Activated CD4-positive, alpha-beta T cell treated with anti-CD3 and anti-CD28 coated beads, Interleukin-2, amount 50 U/mL, for 4 hours (primary cell): ENCODE data around the gene FPGS.

Source experiments
- DNase-seq, 2 experiments: peaks; one replicate each; pipeline ENCODE4 v3.0.0-alpha.2; 2020

Gene FPGS

DNA sequence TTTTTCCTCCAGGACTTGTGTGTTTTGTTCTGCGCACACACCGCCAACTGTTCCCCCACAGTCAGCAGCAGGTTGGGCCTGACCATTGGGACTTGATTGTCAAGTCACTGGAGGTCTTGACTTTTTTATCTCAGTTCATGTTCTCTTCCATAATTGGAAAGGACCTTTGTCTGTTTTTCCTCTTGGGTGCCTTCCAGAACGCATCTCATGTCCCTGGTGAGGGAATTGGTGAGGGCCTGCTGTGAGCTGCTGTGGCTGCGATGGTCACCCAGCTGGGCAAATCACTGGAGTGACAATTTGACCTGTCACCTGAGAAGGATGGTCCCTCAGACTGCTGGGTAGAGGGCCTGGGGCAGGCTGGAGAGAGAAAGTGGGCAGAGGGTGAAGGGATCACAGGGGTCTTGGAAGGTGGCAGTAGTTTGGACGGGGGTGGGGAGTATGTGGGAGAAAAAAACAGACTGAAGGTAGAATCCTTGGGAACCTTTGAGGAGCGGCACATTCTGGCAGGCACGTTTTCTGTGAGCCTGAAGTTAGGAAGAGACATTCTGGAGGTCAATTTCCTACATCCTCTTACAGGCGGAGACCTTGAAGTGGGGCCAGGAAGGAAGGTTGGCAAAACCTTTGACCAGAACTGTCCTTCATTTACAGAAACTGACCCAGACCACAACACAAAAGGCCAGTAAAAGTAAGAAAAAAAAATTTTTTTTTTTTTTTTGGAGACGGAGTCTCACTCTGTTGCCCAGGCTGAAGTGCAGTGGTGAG is 12.4 kb upstream of the FPGS start:
- no peak for DNase-seq

DNA sequence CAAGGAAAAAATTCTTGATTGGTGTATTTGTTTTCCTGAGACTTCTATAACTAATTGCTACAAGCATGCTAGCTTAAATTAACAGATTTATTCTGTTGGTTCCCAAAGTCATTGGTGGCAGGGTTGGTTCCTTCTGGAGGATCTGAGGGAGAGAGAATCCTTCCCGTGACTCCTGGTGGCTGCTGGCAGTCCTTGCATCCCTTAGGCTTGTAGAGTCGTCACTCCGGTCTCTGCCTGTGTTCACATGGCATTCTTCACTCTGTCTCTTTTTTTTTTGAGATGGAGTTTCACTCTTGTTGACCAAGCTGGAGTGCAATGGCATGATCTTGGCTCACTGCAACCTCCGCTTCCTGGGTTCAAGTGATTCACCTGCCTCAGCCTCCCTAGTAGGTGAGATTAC is 11.6 kb upstream of the FPGS start:
- DNase-seq = no peak

DNA sequence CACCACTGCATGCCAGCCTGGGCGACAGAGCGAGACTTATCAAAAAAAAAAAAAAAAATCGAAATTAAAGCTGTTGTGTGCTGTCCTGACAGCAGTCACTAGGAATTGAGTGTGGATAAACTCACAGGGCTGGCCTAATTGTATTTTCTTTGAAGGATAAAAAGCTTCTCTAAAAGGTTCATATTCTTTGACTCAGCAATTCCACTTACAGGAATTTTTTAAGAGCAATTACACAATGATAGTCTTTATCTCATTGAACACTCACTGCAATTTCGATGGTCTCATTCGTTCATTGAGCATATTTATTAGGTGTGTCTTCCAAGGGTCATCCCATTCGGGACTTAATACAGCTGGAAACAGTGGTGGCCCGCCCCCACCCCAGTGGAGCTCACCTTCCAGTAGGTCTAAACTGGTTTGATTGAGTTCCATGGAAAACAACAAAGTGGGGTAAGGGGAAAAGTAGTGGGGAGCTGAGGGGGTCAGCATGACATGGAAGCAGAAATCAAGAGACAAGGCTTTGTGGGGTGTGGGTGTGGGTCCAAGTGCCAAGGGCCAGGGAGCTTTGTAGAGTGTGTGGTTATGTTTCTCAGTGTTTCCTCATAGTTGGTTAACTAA is 10.2 kb upstream of the FPGS start:
- no peak for DNase-seq

DNA sequence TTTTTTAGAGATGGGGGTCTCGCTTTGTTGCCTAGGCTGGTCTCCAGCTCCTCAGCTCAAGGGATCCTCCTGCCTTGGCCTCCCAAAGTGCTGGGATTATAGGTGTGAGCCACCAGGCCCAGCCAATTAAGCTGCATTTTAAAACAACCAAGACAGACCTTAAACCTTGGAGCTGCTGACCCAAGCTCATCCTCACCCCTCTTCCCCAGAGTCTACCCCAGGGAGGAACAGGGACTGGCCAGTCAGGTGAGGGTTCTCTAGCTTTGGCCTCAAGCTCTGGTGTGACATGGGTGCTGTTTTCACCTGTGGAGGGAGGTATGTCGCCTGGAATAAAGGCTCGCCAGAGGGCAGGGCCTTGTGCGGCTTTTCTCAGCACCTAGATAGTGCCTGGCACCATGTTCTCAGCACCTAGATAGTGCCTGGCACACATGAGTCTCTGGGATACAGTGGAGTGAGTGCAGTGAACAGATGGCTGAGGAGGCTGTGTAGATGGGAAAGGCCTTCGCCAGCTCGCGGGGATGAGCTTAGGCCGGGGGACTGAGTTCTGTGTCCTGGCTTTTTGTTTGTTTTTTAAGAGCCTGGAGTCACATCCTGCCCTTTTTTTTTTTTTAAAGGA is 9.5 kb upstream of the FPGS start:
- DNase-seq = no peak

DNA sequence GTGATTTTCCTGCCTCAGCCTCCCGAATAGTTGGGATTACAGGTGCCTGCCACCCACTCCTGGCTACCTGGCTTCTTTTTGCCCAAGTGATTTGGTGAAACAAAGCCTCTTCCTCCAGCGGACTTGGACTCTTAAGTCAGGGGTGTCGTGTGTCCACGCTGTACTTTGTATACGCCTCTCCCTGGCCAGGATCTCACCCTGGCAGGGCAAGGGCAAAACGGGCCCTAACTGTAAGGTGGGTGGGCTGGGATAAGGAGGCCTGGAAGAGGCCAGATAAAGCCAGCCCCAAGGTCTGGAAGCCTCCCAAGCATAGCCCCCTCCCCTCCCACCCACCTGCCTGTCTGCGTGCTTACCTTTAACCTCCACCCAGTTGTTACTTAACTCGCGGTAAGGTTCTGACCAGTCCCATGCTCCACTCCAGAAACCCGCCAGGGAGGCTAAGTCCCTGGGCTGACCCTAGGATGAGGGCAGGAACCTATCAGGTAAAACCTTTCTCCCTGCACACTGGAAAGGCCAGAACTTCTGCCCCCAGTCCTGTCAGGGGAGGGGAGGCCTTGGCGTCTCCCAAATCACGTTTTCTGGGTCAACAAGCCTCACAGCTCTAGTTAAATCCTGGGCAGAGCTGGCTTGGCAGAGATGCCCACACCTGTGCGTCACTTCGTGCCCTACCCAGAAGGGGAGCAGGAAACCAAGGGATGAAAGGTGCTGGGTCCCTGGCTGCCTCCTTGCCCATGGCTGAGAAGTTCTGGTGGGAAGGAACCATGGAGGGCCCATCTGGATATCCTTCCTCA is 8.5 kb upstream of the FPGS start:
- no peak for DNase-seq

DNA sequence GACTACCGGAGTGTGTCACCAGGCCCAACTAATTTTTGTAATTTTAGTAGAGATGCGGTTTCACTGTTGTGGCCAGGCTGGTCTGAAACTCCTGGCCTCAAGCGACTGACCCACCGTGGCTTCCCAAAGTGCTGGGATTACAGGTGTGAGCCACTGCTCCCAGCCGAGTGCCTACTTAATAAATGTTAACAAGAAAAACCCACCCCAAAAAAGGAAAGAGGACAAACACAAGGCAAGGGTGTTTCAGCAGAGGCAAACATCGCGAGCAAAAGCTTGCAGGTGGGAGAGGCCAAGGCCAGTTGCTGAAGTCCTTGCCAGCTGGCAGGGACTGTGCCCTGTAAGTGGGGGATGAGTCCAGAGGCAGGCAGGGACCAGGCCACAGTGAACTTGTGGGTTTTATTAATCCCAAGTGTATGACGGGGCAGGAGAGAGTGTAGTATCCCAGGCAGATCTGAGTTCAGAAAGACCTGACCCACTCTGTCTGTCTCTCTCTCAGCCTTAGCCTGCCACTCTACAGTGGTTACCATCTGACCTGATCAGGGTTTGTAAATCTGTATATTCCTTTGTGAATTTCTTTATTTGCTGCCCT is 6.4 kb upstream of the FPGS start:
- DNase-seq = no peak

DNA sequence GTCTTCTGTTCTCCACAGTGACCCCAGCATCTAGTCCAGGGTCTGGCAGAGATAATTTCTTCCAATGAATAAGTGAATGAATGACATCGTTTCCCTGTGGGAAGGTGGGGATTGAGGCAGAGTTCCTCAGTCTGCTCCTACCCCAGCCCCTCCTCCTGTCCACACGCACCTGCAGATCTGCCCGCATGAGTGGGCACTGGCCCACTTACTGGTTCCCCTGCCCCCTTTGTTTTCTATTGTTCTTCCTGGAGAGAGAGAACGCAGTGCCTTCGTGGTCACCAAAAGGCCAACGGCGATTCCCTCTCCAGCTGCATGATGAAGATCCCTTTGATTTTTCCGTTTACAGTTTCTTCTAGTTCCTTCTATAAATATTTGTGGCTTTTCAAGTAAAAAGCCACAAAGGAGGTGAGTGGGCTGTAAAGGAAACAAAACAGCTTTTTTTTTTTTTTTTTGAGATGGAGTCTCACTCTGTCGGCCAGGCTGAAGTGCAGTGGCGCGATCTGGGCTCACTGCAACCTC is 5.8 kb upstream of the FPGS start:
- DNase-seq = no peak

DNA sequence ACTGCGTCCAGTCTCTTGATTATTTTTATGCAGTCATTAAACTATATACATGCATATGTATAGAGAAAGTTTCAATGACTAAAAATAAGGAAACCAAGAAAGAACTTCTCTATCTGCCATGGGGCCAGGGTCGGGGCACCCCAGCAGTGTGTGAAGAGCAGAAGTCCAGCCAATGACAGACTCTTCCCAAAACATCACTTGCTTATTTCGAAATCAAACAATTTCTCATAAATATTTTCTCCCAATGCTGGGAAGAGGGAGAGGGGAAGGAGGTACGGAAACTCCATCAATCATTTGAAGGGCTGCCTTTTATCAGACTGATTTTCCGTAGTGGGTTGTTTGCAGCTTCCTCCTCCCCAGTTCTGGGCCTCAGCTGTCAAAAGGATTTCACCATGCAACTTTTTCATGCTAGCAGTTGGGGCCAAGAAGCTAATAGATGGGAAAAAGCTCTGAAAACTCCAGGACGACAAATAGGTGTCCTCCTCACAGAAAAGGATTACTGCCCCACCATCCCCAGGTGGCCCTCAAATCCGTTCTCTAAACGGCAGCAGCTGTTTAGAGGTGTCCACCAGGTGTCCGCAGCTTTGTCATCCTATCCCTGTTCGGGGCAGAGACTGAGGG is 617 bp upstream of the FPGS start:
- no peak for DNase-seq

DNA sequence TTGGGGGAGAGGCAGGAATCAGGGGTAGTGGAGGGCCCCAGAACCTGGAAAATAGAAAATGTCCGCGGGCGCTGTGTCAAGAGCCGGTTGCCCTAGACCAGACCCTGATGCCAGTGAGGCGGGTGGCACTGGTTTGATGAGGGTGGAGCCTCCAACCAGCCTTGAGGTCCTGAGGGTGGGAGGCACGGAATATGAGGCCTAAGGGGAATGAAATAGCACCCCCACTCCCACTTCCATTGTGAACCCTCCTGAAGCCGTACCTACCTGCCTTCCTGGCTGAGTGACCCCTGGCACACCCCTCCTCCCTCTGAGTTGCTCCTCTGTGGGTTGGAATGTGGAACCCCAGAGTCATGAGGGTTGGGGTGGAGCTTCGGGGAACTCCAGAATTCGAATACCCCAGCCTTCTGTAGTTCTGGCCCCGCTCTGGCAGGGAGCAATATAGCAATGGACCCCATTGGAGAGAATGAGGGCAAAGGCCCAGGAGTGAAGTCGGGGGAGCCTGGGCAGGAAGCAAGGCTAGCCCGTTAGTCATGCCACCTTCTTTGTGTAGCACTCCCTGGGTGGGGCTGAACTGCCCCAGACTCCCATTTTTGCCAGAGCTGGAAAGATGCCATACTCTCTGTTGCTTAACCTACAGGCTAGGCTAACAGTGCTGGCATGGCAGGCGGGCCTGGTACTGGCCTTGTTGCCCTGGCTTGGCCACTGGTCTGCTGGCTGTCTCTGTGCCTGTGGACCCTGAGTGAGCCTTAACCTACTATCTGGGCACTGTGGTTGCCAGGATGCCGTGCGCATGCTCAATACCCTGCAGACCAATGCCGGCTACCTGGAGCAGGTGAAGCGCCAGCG is 1.0 kb downstream of the FPGS start:
- peak in 1 of 2 experiments; percentile 25 for DNase-seq

DNA sequence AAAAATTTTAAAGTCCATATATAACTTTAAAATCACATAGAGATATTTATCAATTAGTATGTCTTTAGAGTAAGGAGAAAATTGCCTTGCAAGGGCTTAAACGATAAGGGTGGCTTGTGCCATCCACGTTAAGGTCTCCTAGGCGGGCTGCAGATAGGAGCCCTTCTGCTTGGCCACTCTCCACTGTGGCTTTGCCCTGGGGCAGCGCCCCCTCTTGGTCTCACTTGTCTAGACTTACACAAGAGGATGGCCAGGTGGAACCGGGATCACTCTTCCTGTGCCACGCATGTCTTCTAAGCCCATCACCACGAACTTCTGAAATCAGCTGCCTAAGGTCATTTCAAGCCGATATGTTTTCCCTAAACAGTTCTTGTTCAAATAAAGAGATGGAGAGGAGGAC is 2.9 kb downstream of the FPGS start:
- no peak for DNase-seq

DNA sequence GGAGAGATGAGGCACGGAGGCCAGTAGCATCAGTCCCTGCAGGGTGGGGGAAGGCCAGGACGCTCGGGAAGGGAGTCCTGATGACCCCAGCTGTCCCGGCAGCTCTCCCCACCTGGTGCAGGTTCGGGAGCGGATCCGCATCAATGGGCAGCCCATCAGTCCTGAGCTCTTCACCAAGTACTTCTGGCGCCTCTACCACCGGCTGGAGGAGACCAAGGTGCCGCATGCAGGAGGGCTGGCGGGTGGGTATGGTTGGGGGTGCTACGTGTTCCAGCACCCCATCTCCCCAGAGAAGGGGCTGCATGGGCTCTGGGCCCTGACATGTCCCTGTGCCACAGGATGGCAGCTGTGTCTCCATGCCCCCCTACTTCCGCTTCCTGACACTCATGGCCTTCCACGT is 4.2 kb downstream of the FPGS start:
- DNase-seq = no peak

DNA sequence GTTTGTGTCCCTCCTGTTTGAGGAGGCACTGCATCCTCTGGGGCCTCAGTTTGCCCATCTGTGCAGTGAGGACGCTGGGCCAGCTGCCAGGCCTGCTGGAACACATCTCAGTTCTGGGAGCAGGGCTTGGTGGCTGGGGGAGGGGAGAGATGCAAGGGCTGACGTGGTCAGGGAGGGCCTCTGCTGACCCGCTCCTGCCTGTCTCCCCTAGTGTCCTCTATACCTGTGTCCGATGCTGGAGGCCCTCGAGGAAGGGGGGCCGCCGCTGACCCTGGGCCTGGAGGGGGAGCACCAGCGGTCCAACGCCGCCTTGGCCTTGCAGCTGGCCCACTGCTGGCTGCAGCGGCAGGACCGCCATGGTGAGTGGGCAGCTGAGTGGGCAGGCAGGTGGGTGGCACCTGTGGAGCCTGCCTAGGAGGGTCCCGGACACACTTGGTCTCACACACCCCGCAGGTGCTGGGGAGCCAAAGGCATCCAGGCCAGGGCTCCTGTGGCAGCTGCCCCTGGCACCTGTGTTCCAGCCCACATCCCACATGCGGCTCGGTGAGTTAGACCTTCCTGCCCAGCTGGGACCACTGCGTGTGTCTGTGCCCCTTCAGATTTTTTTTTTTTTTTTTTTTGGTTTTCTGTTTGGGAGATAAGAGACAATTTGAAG is 5.8 kb downstream of the FPGS start:
- DNase-seq = no peak

DNA sequence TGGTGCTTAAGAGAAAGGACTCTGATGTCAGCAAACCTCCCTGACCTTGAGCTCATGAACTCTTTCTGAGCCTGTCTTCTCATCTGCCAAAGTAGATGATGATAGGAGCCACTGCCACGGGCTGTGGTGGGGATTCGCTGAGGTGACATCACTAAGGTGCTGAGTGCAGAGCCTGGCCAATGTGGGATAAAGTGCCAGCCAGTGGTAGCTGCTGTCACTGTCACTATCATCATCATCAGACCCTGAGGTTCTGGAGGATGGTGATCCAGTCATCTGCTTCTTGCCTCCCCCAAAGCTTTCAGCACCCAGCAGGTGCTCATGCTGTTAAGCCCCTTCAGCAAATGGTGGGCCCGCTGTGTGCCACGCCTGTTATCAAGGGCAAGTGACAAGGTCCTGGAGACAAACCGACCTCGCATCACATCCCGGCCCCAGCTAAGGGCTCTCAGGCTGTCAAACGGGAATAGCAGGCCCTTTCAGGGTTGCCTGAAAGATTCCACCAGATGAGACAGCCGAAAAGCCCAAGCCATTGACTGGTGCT is 6.4 kb downstream of the FPGS start:
- DNase-seq = no peak

DNA sequence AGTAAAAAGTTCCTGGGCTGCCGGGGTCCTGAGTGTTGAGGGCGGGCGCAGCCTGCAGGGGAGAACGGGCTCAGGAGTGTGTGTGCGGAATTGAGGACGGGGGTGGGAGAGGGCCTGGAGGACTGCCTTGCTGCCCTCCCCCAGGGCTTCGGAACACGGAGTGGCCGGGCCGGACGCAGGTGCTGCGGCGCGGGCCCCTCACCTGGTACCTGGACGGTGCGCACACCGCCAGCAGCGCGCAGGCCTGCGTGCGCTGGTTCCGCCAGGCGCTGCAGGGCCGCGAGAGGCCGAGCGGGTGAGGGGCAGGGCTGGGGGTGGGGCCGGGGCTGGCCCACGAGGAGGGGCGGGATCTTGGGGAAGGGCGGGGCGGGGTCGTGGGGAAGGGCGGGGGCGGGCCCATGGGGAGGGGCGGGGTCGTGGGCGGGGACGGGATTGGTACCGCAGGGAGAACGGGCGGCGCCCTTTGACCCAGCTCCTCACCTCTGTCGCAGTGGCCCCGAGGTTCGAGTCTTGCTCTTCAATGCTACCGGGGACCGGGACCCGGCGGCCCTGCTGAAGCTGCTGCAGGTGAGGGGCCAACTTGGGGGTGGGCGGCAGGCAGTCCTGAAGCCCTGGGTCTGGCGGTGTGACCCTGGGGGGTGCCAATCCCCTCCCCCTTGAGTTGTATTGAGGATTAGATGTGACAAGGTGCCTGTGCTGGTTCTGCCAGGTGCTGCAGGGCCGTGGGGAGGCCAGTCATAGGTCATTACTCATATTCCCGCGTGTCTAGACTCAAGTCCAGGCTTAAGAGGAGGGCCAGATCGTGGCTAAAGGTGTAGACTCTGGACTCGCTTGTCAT is 7.1 kb downstream of the FPGS start:
- DNase-seq = no peak

DNA sequence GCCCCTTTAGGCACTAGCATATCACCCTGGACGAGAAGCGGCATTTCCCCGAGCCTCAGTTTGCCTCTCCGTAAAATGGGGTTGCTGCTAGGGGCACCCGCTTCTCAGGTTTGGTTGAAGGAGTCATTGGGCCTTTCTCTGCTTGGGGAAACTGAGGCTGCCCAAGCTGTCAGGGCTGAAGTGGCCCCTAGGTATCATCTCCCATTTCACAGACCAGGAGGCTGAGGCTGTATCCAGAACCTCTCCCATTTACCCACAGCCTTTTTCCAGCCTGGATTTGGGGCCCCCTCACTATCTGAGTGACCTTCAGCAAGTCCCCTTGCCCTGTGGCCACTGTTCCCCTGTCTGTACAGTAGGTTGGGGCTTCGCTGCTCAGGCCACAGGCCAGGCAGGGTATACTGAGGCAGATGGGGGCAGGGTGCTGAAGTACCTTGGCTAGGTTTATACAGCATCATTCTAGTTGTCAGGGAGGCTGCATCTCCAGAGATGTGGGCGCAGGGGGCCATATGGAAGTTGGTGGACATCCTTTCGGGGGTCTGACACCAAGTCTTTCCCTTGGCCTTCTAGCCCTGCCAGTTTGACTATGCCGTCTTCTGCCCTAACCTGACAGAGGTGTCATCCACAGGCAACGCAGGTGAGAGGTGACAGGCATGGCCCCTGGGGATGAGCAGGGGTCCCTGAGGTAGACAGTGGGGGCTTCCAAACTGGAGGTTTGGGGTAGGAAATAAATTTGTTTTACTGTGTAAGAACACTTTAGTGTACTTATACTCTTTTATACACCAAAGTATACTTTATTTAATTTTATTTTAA is 7.9 kb downstream of the FPGS start:
- no peak for DNase-seq

DNA sequence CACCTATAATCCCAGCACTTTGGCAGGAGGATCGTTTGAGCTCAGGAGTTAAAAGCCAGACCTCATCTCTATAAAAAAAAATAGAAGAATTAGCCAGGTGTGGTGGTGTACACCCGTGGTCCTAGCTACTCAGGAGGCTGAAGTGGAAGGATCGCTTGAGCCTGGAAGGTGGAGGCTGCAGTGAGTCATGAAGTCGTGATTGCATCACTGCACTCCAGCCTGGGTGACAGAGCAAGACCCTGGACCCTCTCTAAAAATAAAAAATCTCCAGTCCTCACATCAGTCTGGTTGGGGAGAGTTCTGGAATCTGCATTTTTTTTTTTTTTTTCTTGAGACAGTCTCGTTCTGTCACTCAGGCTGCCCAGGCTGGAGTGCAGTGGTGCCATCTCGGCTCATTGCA is 9.3 kb downstream of the FPGS start:
- DNase-seq = no peak

DNA sequence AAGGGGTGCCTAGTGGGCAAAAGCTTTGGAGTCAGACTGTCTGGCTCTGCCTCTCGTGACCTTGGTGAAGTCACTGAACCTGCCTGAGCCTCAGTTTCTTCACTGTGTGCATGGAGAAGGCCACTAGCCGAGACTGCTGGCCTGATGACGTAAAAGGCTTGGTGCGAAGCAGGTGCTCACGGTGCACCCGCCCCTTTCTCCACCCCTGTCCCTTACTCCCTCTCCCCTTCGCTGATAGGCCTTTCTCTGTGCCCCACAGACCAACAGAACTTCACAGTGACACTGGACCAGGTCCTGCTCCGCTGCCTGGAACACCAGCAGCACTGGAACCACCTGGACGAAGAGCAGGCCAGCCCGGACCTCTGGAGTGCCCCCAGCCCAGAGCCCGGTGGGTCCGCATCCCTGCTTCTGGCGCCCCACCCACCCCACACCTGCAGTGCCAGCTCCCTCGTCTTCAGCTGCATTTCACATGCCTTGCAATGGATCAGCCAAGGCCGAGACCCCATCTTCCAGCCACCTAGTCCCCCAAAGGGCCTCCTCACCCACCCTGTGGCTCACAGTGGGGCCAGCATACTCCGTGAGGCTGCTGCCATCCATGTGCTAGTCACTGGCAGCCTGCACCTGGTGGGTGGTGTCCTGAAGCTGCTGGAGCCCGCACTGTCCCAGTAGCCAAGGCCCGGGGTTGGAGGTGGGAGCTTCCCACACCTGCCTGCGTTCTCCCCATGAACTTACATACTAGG is 10.4 kb downstream of the FPGS start:
- DNase-seq = no peak

DNA sequence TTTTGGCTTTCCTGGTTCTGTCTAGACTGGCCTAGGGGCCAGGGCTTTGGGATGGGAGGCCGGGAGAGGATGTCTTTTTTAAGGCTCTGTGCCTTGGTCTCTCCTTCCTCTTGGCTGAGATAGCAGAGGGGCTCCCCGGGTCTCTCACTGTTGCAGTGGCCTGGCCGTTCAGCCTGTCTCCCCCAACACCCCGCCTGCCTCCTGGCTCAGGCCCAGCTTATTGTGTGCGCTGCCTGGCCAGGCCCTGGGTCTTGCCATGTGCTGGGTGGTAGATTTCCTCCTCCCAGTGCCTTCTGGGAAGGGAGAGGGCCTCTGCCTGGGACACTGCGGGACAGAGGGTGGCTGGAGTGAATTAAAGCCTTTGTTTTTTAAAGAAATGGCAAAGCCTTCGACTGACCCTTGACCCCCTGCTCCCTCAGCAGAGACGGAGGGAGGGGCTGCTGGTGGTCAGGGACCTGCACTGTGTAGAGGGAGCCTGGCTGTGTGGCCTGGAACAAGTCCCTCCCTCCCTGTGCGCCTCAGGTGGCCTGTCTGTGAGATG is 11.1 kb downstream of the FPGS start:
- no peak for DNase-seq
